Muscle layer of colon (tissue), 2 donors: Measurements from ENCODE around the gene EML4.
"Not testable (repeated sequence)": the region's sequence is repeated elsewhere in the genome, so short reads cannot be mapped to it uniquely, and the experiment has no call there.

Experiments
- H3K27ac ChIP-seq: one replicate; pipeline ENCODE4 v1.7.0; 2013; ENCODE audit warnings: low read depth, mild to moderate bottlenecking, low read length, moderate library complexity
- H3K27me3 ChIP-seq, 2 donors: one replicate each; pipeline ENCODE4 v1.7.0; 2013; ENCODE audit warnings: low read length in 2 of 2, mild to moderate bottlenecking in 2 of 2; ENCODE audit not compliant: insufficient read depth in 2 of 2, control insufficient read depth in 1 of 2
- H3K36me3 ChIP-seq: one replicate; pipeline ENCODE4 v1.7.0; 2013; ENCODE audit warnings: mild to moderate bottlenecking, low read length; ENCODE audit not compliant: insufficient read depth
- H3K4me1 ChIP-seq: one replicate; pipeline ENCODE4 v1.7.0; 2013; ENCODE audit warnings: mild to moderate bottlenecking, low read length; ENCODE audit not compliant: insufficient read depth
- H3K4me3 ChIP-seq, 2 donors: one replicate each; pipeline ENCODE4 v1.7.0; 2013; ENCODE audit warnings: low read length in 2 of 2, low read depth in 1 of 2, mild to moderate bottlenecking in 1 of 2, moderate library complexity in 1 of 2
- H3K9ac ChIP-seq: one replicate; pipeline ENCODE4 v1.7.0; 2013; ENCODE audit warnings: low read length
- H3K9me3 ChIP-seq: one replicate; pipeline ENCODE4 v1.7.0; 2013; ENCODE audit warnings: mild to moderate bottlenecking, low read length
- donor health status: abdominal sarcoma.
- donor health status: Adenocarcinoma of cecum.

Gene EML4

DNA sequence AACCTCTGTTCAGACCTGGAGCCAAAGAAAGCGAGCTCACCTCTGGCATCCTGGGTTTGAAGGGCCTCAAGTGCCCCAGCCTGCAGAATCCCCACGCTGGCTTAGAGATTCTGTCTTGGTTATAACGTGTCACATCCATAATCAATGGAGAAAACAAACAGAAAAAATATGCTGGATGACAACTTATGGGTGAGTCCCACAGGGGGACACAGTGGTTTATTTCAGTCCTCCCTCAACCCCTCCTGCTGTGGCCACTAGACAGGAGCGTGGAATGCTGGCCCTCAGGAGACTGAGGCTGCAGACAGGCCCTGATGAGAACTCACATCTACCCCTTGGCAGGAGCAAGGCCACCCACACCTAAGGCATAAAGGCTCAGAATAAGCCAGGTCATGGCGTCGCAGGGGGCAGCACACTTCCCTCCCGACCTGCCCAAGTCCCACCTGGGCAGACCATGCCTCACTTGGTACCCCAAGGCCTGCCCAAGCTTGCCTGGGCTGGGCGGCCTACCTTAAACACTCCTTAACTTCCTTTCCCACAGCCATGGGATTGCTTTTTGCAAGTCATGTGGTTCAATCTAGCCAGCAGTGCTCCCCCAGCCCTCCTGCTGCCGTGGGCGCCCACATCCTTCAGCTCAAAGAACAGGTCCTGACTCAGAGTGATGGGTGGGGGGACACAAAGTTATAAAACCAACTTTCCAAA lies 171.9 kb downstream of the EML4 start:
- Histone ChIP-seq H3K9me3 (no peaks in the 10 kb centered on the region), H3K4me3 (no peak overlapping the region), H3K27ac (no peak overlapping the region), H3K36me3 (peaks cover 7% of the 10 kb centered on the region), H3K4me1 (peaks cover 10% of the 10 kb centered on the region), H3K27me3 (no peaks in the 10 kb centered on the region), H3K9ac (no peak overlapping the region)

DNA sequence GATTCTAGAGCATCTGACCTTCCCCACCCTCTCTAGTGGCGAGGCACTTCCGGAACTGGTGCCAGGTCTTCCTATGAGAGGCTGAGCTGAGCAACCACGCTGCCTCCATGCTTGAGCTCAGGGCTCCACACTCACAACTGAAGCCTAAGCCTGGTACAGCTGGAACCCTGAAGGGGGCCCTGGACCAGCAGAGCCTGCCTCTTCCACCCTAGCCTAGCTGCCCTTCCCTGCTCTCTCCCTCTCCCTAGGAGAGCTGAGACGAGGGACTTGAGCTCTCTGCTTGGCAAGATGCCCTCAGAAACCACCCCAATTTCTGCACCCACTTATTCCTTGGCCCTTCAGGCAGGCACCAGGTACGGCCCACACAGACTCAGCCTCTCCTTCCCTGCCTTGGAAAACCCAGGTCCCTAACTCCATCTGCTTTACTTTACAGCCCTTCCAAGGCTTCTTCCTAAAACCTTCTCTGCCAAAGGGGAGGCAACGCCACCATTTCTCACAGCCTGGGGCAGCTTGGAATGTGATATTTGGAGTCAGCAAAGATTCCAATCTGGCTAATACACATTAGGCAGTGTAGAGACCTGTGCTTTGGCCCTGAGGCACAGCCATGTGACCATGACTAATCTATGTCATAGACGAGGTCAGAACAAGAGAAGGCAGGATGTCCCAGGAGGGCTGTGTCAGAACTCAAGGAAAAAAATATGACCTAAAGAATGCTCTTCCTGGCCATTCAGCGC lies 173.1 kb downstream of the EML4 start:
- H3K36me3 ChIP-seq: peaks cover 10% of the 10 kb centered on the region
- no peak overlapping the region for H3K9ac ChIP-seq
- H3K4me3 ChIP-seq: no peak overlapping the region
- H3K4me1 ChIP-seq: peaks cover 10% of the 10 kb centered on the region
- H3K9me3 ChIP-seq: no peaks in the 10 kb centered on the region
- no peak overlapping the region for H3K27ac ChIP-seq
- H3K27me3 ChIP-seq: no peaks in the 10 kb centered on the region

DNA sequence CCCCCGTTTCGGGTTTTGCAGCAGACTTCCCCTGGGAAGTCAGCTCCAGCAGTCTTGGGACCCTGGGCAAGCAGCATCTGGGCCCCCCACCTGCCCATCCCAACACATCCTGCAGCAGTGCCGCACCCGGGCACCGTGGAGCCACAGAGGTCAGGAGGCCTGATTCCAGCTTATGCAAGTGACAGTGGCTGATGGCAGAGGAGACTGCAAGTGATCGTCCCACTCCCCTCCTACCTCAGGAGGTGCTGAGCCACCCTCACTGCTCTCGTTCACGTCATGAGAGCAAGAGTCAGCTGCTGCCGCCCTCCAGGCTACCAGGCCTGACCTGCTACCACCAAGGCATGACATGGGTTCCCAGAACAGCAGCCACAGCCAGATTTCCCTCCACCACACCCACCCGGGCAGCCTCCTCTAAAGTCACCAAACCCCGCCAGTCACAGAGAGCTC lies 173.7 kb downstream of the EML4 start:
- H3K4me3 ChIP-seq: no peak overlapping the region
- peaks cover 10% of the 10 kb centered on the region for H3K36me3 ChIP-seq
- no peak overlapping the region for H3K27ac ChIP-seq
- no peaks in the 10 kb centered on the region for H3K9me3 ChIP-seq
- H3K4me1 ChIP-seq: peaks cover 10% of the 10 kb centered on the region
- H3K27me3 ChIP-seq: no peaks in the 10 kb centered on the region
- H3K9ac ChIP-seq: no peak overlapping the region

DNA sequence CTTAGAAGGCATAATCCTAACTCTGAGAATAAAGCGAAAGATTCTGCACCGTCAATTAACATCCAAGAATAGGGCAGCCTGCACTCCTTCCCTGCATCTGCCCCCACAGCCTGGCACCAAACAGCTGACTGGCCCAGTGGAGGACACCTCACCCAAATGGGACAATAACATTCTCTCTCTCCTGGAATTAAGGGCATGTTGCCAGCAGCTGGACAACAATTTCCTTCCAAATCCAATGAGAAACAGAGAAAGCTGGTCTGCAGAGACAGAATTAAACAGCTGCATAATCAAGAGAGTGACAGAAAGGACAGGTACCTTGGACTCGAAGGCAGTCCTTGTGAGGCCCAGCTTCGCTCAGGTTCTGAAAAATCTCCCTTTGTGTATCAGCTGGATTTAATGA lies 176.8 kb downstream of the EML4 start:
- no peak overlapping the region for H3K4me3 ChIP-seq
- H3K36me3 ChIP-seq: peaks cover 25% of the 10 kb centered on the region
- H3K9me3 ChIP-seq: no peaks in the 10 kb centered on the region
- no peak overlapping the region for H3K27ac ChIP-seq
- H3K27me3 ChIP-seq: no peaks in the 10 kb centered on the region
- H3K9ac ChIP-seq: no peak overlapping the region
- H3K4me1 ChIP-seq: peaks cover 10% of the 10 kb centered on the region

DNA sequence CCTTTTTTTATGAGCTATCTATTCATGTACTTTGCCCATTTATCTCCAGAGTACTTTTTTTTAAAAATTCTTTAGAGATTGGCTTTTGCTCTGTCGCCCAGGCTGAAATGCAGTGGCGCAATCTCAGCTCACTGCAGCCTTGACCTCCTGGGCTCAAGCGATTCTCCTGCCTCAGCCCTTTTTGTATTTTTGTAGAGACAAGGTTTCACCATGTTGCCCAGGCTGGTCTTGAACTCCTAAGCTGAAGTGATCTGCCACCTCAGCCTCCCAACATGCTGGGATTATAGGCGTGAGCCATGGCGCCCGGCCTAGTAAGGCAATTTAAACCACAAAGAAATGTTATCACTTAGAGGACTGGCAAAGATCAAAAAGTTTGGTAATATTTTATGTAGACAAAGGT lies 177.7 kb downstream of the EML4 start:
- H3K27ac ChIP-seq, H3K4me1 ChIP-seq, H3K9ac ChIP-seq, H3K4me3 ChIP-seq, H3K9me3 ChIP-seq, H3K27me3 ChIP-seq: not testable (repeated sequence)
- peaks cover 27% of the 10 kb centered on the region for H3K36me3 ChIP-seq

DNA sequence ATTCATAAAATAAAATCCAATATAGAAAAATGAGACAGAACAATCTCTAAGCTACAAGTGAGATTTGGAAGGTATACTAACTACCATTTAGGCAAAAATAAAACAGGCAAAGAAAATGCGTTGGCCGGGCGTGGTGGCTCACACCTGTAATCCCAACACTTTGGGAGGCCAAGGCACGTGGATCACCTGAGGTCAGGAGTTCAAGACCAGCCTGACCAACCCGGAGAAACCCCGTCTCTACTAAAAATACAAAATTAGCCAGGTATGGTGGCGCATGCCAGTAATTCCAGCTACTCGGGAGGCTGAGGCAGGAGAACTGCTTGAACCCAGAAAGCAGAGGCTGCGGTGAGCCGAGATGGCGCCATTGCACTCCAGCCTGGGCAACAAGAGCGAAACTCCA lies 178.4 kb downstream of the EML4 start:
- peaks cover 33% of the 10 kb centered on the region for H3K36me3 ChIP-seq
- not testable (repeated sequence) for H3K4me3 ChIP-seq, H3K9me3 ChIP-seq, H3K9ac ChIP-seq, H3K27me3 ChIP-seq, H3K4me1 ChIP-seq, H3K27ac ChIP-seq

DNA sequence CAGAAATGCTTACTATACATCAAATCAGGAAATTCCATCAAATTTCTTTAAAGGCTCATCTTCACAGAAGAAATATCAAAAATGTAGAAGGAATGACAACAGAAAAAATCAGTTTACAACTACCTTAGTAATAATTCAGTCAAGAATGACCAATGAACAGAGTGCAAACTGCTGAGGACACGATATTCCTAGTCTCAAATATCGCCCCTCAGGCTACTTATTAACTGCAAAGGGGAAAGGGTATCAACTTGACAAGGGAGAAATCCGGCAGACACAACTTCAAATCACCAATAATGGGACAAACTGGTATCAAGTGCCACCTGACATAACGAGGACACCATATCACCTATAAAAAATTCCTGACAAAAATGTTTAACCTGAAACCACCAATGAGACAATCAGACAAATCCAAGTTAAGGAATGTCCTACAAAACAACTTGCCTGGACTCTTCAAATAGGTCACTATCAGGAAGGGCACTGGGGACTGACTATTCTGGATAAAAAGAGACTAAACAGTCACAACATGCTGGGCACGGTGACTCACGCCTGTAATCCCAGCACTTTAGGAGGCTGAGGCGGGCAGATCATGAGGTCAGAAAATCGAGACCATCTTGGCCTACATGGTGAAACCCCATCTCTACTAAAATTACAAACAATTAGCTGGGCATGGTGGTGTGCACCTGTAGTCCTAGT lies 179.1 kb downstream of the EML4 start:
- no peaks in the 10 kb centered on the region for H3K27me3 ChIP-seq
- no peaks in the 10 kb centered on the region for H3K4me1 ChIP-seq
- no peak overlapping the region for H3K4me3 ChIP-seq
- no peak overlapping the region for H3K27ac ChIP-seq
- peaks cover 33% of the 10 kb centered on the region for H3K36me3 ChIP-seq
- H3K9ac ChIP-seq: no peak overlapping the region
- no peaks in the 10 kb centered on the region for H3K9me3 ChIP-seq

DNA sequence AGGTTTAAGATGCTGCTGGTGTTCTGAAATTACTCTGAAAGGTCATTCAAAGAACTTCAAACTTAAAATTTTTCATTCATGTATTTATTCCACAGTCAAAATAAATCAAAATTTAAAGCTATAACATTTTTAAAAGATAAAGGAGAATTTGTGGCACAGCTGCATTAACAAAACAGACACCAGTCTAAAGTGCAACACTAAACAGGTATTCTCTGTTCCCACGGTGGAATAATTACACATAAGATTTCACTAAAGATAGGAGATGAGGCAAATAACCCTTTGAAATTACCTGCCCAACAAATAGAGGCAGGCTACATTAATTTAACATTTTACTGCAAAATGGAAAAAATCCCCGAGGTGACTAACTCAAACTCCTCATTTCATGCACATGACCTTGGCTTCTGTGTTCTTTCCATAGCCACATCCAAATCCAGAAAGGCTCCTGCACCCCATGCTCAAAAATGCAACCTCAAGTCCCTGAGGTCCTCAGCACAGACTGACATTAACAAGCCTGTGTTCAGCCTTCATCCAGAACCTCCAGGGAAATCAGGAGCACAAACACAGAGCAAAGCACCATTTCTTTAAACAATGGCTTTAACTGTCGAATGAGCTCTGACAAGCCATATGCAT lies 181.4 kb downstream of the EML4 start:
- no peaks in the 10 kb centered on the region for H3K9me3 ChIP-seq
- H3K27ac ChIP-seq: no peak overlapping the region
- H3K27me3 ChIP-seq: no peaks in the 10 kb centered on the region
- no peak overlapping the region for H3K4me3 ChIP-seq
- H3K36me3 ChIP-seq: peaks cover 31% of the 10 kb centered on the region
- peaks cover 9% of the 10 kb centered on the region for H3K4me1 ChIP-seq
- H3K9ac ChIP-seq: no peak overlapping the region

DNA sequence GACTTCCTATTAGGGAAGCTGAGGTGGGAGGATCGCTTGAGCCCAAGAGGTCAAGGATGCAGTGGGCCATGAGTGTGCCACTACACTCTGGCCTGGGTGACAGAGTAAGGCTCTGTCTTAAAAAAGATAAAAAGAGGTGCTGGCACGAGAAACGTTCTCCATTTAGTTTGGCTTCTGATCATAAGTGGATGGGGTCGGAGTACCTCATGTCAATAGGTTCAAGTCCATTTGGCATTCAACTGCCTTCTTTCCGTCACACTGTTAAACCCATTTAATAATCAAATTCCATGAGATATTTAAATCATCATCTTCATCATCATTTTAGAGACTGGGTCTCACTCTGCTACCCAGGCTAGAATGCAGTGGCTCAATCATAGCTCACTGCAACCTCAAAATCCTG lies 182.7 kb downstream of the EML4 start:
- no peaks in the 10 kb centered on the region for H3K27me3 ChIP-seq
- peaks cover 23% of the 10 kb centered on the region for H3K36me3 ChIP-seq
- peaks cover 13% of the 10 kb centered on the region for H3K4me1 ChIP-seq
- H3K9me3 ChIP-seq: no peaks in the 10 kb centered on the region
- no peak overlapping the region for H3K9ac ChIP-seq
- H3K4me3 ChIP-seq: no peak overlapping the region
- no peak overlapping the region for H3K27ac ChIP-seq

DNA sequence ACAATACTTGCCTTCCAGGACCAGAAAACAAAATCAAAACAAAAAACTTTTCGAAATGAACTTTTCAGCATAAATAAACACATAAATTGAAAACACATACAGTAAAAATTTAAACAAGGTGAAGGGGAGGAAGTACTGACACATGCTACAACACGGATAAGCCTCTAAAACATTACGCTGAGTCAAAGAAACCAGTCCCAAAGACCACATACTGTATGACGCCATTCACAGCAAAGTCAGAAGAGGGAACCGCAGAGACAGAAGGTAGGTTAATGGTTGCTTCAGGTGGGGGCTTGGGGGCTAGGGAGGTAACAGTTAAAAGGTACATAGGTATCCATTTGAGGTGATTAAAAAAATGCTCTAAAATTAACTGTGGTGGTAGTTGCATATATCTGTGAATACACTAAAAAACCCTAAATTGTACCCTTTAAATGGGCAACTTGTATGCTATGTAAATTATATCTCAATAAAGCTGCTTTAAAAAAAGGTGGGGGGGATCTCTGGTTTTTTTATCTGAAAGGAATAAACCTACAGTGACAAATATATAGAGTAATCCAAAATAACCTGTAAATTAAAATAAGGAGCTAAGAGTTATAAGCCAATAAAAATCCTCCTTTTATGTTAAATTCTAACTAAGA lies 184.8 kb downstream of the EML4 start:
- Histone ChIP-seq H3K27ac (no peak overlapping the region), H3K27me3 (no peaks in the 10 kb centered on the region), H3K4me1 (peaks cover 13% of the 10 kb centered on the region), H3K4me3 (no peak overlapping the region), H3K9me3 (no peaks in the 10 kb centered on the region), H3K36me3 (peaks cover 16% of the 10 kb centered on the region), H3K9ac (no peak overlapping the region)
